ENCODE measurements around the gene ST6GALNAC2.

GRCh38 chr17:76537578-76538280 is 47.9 kb downstream of the ST6GALNAC2 start, which contains the start of gene CYGB:
- TF ChIP-seq CTCF (IDR thresholded peaks at IDR 0.05) (no peak), POLR2A (IDR thresholded peaks at IDR 0.05) (peak in 1 of 2 donors; percentile 69)
